GM12878 (cell line): ENCODE measurements around the gene SSR2. TPM values are rescaled to one million over a fixed set of nuclear protein-coding genes. Genes with fewer than 3 reads are reported as not detected.

ENCODE experiments used
- ATF7 ChIP-seq: fragments of 450-650 bp; IDR thresholded peaks from 2 replicates; pipeline ENCODE4 v1.6.1; 2016; ENCODE audit warnings: low read depth, mild to moderate bottlenecking
- CREB1 ChIP-seq: IDR thresholded peaks from 2 replicates; pipeline ENCODE4 v1.6.1; 2012; ENCODE audit warnings: low read depth, mild to moderate bottlenecking, inconsistent platforms
- E2F8 ChIP-seq: fragments of 450-650 bp; IDR thresholded peaks from 2 replicates; pipeline ENCODE4 v1.6.1; 2018; ENCODE audit warnings: mild to moderate bottlenecking, low read depth, moderate library complexity; ENCODE audit not compliant: partially characterized antibody
- IKZF1 ChIP-seq: fragments of 450-650 bp; conservative IDR thresholded peaks from 2 replicates; pipeline ENCODE4 v1.6.1; 2017; ENCODE audit warnings: antibody characterized with exemption, mild to moderate bottlenecking
- IKZF2 ChIP-seq, 2 experiments: fragments of 450-650 bp; IDR thresholded peaks; 2 replicates each; pipeline ENCODE4 v1.6.1; 2017; ENCODE audit warnings: mild to moderate bottlenecking in 2 of 2, moderate library complexity in 2 of 2
- NFXL1 ChIP-seq: fragments of 450-650 bp; IDR thresholded peaks from 2 replicates; pipeline ENCODE4 v1.6.1; 2017; ENCODE audit warnings: antibody characterized with exemption, mild to moderate bottlenecking, borderline replicate concordance
- NKRF ChIP-seq: fragments of 450-650 bp; conservative IDR thresholded peaks from 2 replicates; pipeline ENCODE4 v1.6.1; 2017; ENCODE audit warnings: mild to moderate bottlenecking, moderate library complexity
- NR2F1 ChIP-seq: fragments of 450-650 bp; conservative IDR thresholded peaks from 2 replicates; pipeline ENCODE4 v1.6.1; 2017; ENCODE audit warnings: mild to moderate bottlenecking
- PBX3 ChIP-seq: IDR thresholded peaks from 2 replicates; pipeline ENCODE4 v1.6.1; 2011; ENCODE audit warnings: mild to moderate bottlenecking, low read depth, low read length, moderate library complexity; ENCODE audit not compliant: insufficient replicate concordance
- POU2F2 ChIP-seq: IDR thresholded peaks from 3 replicates; pipeline ENCODE4 v1.6.1; 2011; ENCODE audit warnings: low read depth, mild to moderate bottlenecking, low read length, borderline replicate concordance
- RUNX3 ChIP-seq: IDR thresholded peaks from 2 replicates; pipeline ENCODE4 v1.6.1; 2012; ENCODE audit warnings: low read length, inconsistent platforms
- SMAD5 ChIP-seq: IDR thresholded peaks from 2 replicates; pipeline ENCODE4 v1.6.1; 2016; ENCODE audit warnings: antibody characterized with exemption, low read depth
- SP1 ChIP-seq: IDR thresholded peaks from one replicate; pipeline ENCODE4 v1.6.1; 2011; ENCODE audit warnings: low read depth, low read length
- SPI1 ChIP-seq: IDR thresholded peaks from 2 replicates; pipeline ENCODE4 v1.6.1; 2011; ENCODE audit warnings: low read depth, mild to moderate bottlenecking, low read length, moderate library complexity, borderline replicate concordance; ENCODE audit not compliant: insufficient read depth
- SREBF1 ChIP-seq: IDR thresholded peaks from 2 replicates; pipeline ENCODE4 v1.6.1; 2012; ENCODE audit warnings: mild to moderate bottlenecking, low read length
- YY1 ChIP-seq: IDR thresholded peaks from 2 replicates; pipeline ENCODE4 v1.6.1; 2011; ENCODE audit warnings: low read depth, mild to moderate bottlenecking, low read length
- ZBTB40 ChIP-seq: fragments of 450-650 bp; IDR thresholded peaks from 2 replicates; pipeline ENCODE4 v1.6.1; 2016; ENCODE audit warnings: mild to moderate bottlenecking, moderate library complexity, borderline replicate concordance
- polyA plus RNA-seq, 11 experiments: library from polyadenylated mRNA; depleted of rRNA in 4 of 11; unstranded in 6 of 11; stranded (reverse) in 5 of 11; fragments of >200 nt; fragmentation: Nextera tagmentation in 4 of 11; fragmentation: Illumina TruSeq in 1 of 11; extraction: Ambion mirVana in 4 of 11; extraction: Trizol in 1 of 11; gene quantifications; 1 replicate in 1 of 11; 2 replicates in 10 of 11; pipeline versions ENCODE4 v1.2.1 to v1.2.3, GENCODE V29; 2011 to 2016; ENCODE audit warnings: inconsistent platforms in 2 of 11, missing spikeins in 2 of 11, low read depth in 1 of 11
- total RNA-seq, 4 experiments: library from RNA; depleted of rRNA in 3 of 4; stranded (reverse); fragments of >200 nt in 3 of 4; fragmentation: Illumina TruSeq in 1 of 4; extraction: Trizol in 1 of 4; gene quantifications; 2 replicates each; pipeline versions ENCODE4 v1.2.1 to v1.2.3, GENCODE V29; 2013 to 2021
- TF ChIP-seq, protein P1 (sequence below): IDR thresholded peaks from 2 replicates; pipeline ENCODE4 v1.6.1; 2012; ENCODE audit warnings: low read depth, low read length, improper control_type of control experiment

SSR2 gene
- total and polyA plus RNA-seq, 10 of the 15 experiments (the other 5 are each of a cell fraction or from before 2014, with no cell fraction given) = 207 to 553 (median 315) TPM

- TF ChIP-seq E2F8 = peak; percentile 52
- TF ChIP-seq YY1 = peak; percentile 34; the same call in 1 of the 2 replicates
- 0 out of 3 replicates have a peak, but pooled peaks have one; percentile 32 for TF ChIP-seq POU2F2
- TF ChIP-seq IKZF1 = peak; percentile 74
- TF ChIP-seq SREBF1 = peak; percentile 37; the same call in 1 of the 2 replicates
- TF ChIP-seq NFXL1 = no peak
- TF ChIP-seq, protein P1, sequence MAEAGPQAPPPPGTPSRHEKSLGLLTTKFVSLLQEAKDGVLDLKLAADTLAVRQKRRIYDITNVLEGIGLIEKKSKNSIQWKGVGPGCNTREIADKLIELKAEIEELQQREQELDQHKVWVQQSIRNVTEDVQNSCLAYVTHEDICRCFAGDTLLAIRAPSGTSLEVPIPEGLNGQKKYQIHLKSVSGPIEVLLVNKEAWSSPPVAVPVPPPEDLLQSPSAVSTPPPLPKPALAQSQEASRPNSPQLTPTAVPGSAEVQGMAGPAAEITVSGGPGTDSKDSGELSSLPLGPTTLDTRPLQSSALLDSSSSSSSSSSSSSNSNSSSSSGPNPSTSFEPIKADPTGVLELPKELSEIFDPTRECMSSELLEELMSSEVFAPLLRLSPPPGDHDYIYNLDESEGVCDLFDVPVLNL = no peak
- no peak for TF ChIP-seq IKZF2 (IDR thresholded peaks at IDR 0.05)
- peak; percentile 26; the same call in 1 of the 2 replicates for TF ChIP-seq SPI1
- TF ChIP-seq NR2F1 = 0 out of 2 replicates have a peak, but pooled peaks have one; percentile 23
- no peak for TF ChIP-seq ATF7
- TF ChIP-seq SMAD5 = peak; percentile 74; the same call in 1 of the 2 replicates
- TF ChIP-seq NKRF = peak; percentile 8; the same call in 1 of the 2 replicates
- peak; percentile 89 for TF ChIP-seq CREB1
- peak; percentile 63 for TF ChIP-seq RUNX3
- peak; percentile 94 for TF ChIP-seq ZBTB40
- TF ChIP-seq PBX3 = no peak
- TF ChIP-seq SP1 = no peak
Measured at GRCh38 chr1:156020293-156021092, at the start of gene SSR2 (continued).
